Tibial nerve (tissue), 4 donors: ENCODE measurements around the gene GHR.

Source experiments
- CTCF ChIP-seq, 5 experiments: fragments of 200-600 bp in 3 of 5; fragments of 450-650 bp in 2 of 5; sonication (generic) in 3 of 5; IDR thresholded peaks; one replicate each; pipeline ENCODE4 v1.5.1; 2016 to 2019; ENCODE audit warnings: antibody characterized with exemption in 5 of 5, mild to moderate bottlenecking in 3 of 5, moderate library complexity in 2 of 5
- EP300 ChIP-seq, 2 donors: sonication (generic); formaldehyde crosslinking; IDR thresholded peaks; one replicate each; pipeline ENCODE4 v1.6.1; 2017; ENCODE audit warnings: antibody characterized with exemption in 2 of 2, mild to moderate bottlenecking in 1 of 2
- POLR2A ChIP-seq, 2 donors: fragments of 450-650 bp; IDR thresholded peaks; one replicate each; pipeline ENCODE4 v1.6.1; 2017; ENCODE audit warnings: antibody characterized with exemption in 2 of 2, mild to moderate bottlenecking in 2 of 2, moderate library complexity in 2 of 2

DNA sequence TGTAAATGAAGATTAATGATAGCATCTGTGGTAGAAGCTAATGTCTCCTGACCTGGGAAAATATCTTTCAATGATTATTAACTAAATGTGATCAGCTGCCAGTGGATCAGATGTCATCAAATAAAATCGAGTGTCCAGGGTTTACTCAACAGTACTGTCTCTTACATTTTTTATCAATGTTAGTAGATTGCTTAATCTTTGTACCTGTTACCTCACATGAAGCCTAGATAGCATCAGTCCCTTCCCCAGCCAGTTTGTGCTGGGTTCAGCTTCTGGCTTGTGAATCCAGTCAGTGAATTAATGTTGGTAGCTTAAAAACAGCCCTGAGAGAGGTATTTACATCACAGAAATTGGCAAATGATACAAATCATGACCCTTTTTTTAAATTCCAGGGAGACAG is 134.4 kb downstream of the GHR start:
- no peak for TF ChIP-seq CTCF (IDR thresholded peaks at IDR 0.05)
- TF ChIP-seq POLR2A (IDR thresholded peaks at IDR 0.05): no peak
- TF ChIP-seq EP300 (IDR thresholded peaks at IDR 0.05): no peak
